Cardiac fibroblast (primary cell): ENCODE measurements around the gene DNAJC11.

ENCODE experiments used
- DNase-seq, 2 donors: peaks; one replicate each; pipeline versions ENCODE4 v3.0.0 to v3.0.0-alpha.2; 2010; ENCODE audit warnings: low read depth in 2 of 2
- H3K4me3 ChIP-seq, 2 donors: replicated peaks in 1 of 2; 1 replicate in 1 of 2; 2 replicates in 1 of 2; pipeline ENCODE4 v1.5.1; 2011; ENCODE audit warnings: low read depth in 2 of 2, low read length in 2 of 2, mild to moderate bottlenecking in 2 of 2, moderate library complexity in 1 of 2
- TF ChIP-seq, protein P1 (sequence below): IDR thresholded peaks from one replicate; pipeline ENCODE4 v1.5.1; 2011; ENCODE audit warnings: low read depth, mild to moderate bottlenecking, low read length, inconsistent platforms

Gene DNAJC11

GRCh38 chr1:6738987-6739676 lies 37.5 kb upstream of the DNAJC11 start:
- TF ChIP-seq, protein P1, sequence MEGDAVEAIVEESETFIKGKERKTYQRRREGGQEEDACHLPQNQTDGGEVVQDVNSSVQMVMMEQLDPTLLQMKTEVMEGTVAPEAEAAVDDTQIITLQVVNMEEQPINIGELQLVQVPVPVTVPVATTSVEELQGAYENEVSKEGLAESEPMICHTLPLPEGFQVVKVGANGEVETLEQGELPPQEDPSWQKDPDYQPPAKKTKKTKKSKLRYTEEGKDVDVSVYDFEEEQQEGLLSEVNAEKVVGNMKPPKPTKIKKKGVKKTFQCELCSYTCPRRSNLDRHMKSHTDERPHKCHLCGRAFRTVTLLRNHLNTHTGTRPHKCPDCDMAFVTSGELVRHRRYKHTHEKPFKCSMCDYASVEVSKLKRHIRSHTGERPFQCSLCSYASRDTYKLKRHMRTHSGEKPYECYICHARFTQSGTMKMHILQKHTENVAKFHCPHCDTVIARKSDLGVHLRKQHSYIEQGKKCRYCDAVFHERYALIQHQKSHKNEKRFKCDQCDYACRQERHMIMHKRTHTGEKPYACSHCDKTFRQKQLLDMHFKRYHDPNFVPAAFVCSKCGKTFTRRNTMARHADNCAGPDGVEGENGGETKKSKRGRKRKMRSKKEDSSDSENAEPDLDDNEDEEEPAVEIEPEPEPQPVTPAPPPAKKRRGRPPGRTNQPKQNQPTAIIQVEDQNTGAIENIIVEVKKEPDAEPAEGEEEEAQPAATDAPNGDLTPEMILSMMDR = no peak
- no peak for DNase-seq
- H3K4me3 ChIP-seq = no peak overlapping the region

DNA sequence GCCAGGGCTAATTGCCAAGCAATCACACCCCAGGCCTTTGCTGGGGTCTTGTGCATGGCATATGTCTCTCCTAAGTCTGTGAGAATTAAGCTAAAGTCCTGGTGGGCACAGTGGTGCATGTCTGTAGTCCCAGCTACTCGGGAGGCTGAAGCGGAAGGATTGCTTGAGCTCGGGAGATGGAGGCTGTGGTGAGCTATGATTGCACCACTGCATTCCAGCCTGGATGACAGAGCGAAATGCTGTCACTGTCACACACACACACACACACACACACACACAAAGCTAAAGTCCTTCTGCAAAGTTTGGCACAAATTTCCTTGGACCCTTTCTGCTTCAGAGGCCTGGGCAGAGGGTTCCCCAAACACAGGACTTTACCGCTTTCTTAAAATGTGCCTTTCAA lies 31.3 kb upstream of the DNAJC11 start:
- H3K4me3 ChIP-seq = no peak overlapping the region
- DNase-seq = no peak
- TF ChIP-seq, protein P1 = no peak

DNA sequence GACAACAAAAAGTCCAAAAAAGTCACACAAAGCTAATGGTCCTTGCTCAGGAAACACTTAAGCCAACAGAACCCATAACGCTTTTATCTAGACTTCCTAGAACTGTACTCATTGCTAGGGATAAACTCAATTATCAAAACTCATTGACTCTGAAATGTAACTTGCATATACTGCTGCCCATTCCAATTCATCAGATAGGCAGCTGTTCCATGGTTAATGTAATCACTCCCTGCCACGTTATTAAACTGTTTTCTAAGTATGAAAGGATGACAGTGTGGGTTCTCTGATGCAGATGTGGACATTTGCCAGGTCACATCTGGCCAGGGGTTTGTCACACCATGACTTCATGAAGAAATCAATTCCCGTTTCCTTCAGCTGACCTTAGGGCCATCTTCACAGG lies 30.3 kb upstream of the DNAJC11 start:
- H3K4me3 ChIP-seq = no peak overlapping the region
- no peak for DNase-seq
- TF ChIP-seq, protein P1 = no peak

- H3K4me3 ChIP-seq = no peak overlapping the region
- TF ChIP-seq, protein P1 = no peak
- no peak for DNase-seq
These were observed 29.3 kb upstream of the DNAJC11 start for GRCh38 chr1:6730880-6731279.

DNA sequence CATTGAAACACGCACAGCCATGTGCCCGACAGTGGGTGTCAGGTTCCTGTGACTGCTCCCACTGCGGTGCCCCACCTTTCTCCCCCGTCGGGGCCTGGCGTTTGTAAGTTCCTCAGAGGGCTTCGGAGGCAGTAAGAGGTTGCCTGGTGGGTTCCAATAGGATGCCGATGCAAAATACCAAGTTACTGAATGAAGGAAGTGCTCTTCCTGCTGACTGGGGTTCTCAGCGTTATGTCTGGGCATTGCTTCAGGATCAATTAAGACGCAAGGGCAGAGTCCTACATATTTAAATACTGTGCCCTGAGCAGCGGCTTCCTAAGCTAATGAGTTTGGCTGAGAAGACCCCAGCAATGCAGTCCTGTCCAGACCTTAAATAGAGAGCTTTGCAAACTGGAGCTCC lies 28.9 kb upstream of the DNAJC11 start:
- TF ChIP-seq, protein P1 = no peak
- no peak for DNase-seq
- no peak overlapping the region for H3K4me3 ChIP-seq

GRCh38 chr1:6727535-6727934 lies 25.9 kb upstream of the DNAJC11 start:
- no peak overlapping the region for H3K4me3 ChIP-seq
- TF ChIP-seq, protein P1 = peak; percentile 91
- peak; percentile 72 to 78 for DNase-seq

DNA sequence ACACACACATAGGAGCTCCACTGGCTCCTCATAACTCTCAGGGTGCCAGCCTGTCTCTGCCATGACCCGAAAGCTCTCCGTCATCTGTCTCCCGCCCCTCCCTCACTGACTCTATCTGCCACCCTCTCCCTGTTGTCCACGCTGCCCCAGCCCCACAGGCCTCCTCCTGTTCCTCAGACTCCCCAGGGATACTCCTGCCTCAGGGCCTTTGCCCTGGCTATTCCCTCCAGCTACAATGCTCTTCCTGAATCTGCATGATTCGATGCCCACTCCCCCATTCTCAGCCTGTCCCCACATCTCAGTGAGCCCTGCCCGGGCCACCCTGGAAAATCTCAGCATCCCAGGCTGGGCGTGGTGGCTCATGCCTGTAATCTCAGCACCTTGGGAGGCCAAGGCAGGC lies 24.6 kb upstream of the DNAJC11 start:
- TF ChIP-seq, protein P1 = no peak
- no peak for DNase-seq

More for the DNA sequence above, 24.6 kb upstream of the DNAJC11 start:
- no peak overlapping the region for H3K4me3 ChIP-seq
